T1000 (cell line): Measurements from ENCODE around the gene CELA3B.
"Not testable (repeated sequence)": the region's sequence is repeated elsewhere in the genome, so short reads cannot be mapped to it uniquely, and the experiment has no call there.

ENCODE experiments used
- DNase-seq: peaks from one replicate; lab custom pipeline; 2025; ENCODE audit warnings: mixed read lengths; lab: John Stamatoyannopoulos, UW

CELA3B gene

DNA sequence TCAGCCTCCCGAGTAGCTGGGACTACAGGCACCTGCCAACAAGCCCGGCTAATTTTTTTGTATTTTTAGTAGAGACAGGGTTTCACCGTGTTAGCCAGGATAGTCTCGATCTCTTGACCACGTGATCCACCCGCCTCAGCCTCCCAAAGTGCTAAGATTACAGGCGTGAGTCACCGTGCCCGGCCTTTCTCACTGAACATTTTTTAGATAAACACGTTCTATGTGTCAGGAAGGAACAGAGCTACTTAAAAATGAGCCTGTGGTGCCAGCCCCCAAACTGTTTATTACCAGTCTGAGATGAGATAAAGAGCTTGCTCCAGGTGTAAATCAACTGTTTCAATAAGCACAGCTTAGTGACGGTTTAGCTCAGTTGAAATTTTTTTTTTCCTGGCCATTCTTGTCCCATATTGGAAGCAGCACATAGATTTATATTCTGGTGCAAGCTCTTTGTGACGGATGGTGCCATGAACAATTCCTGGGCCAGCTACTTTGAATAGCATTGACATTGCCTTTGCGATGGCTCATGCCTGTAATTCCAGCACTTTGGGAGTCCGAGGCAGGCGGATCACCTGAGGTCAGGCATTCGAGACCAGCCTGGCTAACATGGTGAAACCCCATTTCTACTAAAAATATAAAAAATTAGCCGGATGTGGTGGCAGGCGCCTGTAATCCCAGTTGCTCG lies 33.7 kb upstream of the CELA3B start:
- DNase-seq: not testable (repeated sequence)

DNA sequence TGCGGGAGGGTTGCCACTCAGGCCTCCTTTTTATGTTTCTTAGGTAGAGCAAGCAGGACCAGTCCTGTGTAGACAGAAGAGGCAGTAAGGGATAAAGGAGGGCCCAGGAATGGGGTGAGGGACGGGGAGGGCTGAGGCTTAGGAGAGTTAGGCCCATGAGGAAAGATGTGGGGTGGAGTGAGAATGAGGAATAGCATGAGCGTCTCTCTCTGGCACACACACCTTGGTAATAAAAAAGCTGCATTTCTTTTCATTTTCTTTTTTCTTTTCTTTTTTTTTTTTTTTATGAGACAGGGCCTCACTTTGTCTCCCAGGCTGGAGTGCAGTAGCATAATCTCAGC lies 32.1 kb upstream of the CELA3B start:
- DNase-seq: no peak

DNA sequence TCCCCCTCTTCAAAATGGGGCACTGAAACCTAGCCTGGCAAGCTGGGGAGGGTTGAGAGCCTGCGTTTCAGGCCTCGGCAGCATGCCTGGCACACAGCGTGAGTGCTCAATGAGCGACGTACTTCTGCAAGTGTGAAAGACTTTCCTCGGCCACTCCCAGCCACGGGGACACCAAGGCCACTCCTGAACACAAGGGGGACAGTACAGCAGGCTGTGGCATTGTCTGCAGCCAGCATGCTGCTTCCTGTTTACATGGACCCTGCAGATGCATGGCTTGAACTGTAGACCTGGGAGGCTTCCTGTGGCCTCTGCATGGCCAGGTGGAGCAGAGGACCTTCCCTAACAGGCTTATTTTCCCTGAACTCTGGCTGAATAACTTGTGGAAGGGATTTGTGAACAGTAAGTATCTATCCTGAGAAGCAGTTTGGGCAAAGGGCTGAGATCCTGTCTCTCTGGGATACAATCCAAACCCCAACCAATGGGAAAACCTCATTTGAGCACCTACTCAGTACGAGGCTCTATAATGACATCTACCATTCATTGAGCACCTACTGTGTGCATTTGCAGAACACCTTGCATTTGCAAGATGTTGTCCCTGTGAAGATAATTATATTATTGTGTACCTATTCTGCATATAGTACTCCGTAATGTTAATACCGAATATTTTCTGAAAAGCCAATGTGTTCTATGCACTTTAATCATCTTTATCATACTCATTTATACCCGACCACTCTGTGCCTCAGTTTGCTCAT lies 29.8 kb upstream of the CELA3B start:
- no peak for DNase-seq

- DNase-seq: no peak
Observed at GRCh38 chr1:21950734-21951133, 26.1 kb upstream of the CELA3B start.

DNA sequence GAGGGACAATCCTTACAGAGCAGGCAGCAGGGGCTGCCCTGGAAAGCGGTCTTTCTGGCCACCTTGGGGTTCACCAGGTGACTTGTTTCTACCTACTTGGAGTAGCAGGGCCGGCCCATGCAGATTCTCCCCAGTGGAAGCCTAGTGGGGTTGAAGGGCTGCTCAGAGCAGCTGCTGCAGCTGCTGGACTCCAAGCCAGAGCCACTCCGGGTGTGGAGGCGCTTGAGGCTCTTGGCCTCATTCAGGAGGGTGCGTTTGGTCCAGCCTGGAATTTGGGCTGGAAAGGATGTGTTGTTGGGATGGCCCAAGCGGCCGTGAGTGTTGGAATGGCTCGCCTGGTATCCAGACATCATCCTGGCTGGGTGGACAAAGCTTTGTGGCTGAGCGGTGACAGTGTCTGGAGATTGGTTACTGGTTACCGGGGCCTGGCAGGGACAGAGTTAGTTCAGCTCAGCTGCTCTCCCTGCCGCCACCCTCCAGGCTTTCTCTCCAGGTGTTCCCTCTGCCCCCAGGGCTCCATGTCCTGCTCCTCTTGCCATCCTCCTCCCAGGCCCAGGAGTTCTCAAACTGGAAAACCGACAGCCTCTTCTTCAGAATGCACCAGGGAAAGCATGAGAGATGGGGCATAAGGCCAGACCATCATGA lies 25.5 kb upstream of the CELA3B start:
- DNase-seq: no peak

GRCh38 chr1:21952786-21953520 lies 23.9 kb upstream of the CELA3B start:
- no peak for DNase-seq

DNA sequence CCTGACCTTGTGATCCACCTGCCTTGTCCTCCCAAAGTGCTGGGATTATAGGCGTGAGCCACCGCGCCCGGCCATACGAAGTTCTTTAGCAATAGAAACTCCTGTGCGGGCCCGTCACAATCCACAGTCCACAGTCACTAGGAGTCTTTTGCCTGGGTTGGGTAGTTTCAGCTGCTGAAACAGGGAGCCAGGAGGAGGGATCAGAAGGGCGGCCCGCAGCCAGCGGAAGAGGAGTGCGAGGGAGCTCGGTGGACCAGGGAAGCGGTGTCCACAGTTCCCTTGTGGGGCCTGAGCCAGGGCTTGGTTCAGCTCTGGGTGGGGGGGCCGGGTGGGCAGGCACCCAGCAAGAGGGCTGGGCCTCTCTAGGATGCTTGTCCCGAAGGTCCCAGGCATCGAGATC lies 21.8 kb upstream of the CELA3B start:
- no peak for DNase-seq

DNA sequence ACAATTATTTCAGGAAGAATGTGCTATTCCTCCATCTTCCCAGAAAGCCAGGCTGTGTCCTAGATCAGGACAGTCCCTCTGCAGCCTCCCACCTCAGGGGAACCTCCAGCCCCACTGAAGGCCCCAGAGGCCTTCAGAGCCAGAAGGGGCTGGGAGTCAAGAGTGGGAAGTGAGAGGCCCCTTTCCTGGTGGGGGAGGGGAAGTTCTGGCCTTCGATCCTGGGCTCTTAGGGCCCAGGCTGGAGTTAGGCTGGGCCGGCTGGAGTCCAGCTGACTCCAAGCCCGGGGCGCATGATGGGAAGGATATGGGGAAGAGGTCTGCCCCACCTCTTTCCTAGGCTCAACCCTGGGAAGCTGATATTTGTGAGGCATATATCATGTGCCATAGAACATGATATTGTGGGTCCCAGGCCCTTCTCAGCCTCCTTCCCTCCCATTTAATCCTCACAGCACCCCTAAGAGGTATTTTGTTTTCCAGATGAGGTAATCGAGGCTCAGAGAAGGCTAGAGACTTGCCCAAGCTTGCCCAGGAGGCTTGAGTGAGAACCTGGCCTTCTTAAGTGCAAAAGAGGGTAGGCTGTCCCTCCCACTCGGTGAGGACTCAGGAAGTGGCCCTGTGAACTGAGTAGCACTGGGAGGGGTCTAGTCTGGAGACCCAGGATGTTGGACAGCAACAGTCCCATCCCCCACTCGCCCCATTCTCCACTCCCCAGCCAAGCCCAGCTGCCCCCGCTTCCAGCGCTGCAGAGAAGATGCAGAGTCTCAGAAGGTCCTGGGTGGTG lies 21.1 kb upstream of the CELA3B start:
- no peak for DNase-seq

GRCh38 chr1:21956720-21957552 lies 19.9 kb upstream of the CELA3B start:
- DNase-seq: peak; percentile 38

- no peak for DNase-seq
Observed at GRCh38 chr1:21961337-21961736, 15.5 kb upstream of the CELA3B start.

DNA sequence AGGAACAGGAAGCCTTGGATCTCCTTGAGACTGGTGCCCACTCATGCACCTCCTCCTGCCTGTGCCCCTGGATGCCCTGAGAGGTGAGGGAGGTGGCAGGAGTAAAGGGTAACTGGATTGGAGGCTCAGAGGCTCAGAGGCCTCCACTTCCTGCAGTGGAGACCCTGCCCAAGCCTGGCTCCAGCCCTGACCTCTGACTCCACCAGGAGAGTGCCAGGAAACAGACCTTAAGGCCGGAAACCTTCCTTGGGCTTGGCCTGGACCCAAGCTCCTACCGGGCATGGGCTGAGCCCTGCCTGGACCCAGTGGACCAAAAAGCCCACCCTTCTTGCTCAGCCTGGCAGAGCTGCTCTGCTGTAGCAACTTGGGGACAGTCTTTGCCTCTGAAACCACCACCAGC lies 15.0 kb upstream of the CELA3B start:
- no peak for DNase-seq

DNA sequence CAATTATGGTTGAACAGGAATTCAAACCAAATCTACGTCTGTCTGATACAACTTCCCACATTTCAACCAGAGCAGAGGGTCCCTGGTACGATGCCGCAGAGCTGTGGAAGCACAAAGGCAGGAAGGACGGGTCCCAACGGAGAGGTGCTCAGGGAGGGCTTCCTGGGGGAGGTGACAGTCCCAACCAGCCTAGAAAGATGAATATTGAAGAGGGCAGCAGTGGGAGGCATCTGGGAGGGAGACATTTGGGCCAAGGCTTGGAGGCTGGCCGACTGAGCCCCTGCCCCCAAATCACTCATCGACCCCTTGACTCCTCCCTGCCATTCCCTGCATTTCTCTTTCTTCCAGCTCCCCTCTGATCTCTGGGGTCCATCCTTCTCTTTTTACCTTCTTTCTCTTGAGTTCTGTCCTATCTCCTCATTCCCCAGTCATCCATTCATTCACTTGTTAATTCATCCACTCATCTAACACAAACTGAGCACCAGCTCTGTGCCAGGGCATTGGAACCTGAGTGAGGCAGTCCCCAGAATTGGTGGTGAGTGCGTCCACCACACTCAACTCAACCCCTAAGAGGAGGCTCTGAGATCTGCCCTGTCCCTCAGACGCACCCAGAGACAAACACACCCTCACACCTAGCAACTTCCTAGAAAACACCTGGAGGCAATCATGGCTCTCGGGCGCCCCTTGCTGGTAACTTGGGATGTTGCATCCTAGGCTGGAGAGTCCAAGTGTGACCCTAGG lies 13.2 kb upstream of the CELA3B start:
- DNase-seq: peak; percentile 73

GRCh38 chr1:21966247-21967000 lies 10.4 kb upstream of the CELA3B start:
- peak; percentile 50 for DNase-seq

DNA sequence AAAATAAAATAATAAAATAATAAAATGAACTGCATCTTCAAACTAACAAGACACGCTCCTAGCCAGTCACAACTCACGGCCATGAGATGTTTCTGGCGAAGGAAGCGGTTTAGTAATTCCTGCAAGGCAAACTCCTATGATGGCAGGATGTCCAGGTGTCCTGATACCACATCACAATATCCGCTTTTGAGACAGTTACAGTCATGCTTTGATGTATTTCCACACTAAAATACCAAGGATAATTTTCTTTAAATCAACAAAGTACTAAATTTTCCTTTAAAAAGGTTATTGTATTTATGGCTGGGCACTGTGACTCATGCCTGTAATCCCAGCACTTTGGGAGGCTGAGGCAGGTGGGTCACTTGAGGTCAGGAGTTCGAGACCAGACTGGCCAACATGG lies 9.6 kb upstream of the CELA3B start:
- DNase-seq: not testable (repeated sequence)

GRCh38 chr1:21969066-21969465 lies 7.8 kb upstream of the CELA3B start:
- not testable (repeated sequence) for DNase-seq

GRCh38 chr1:21970523-21970922 lies 6.3 kb upstream of the CELA3B start:
- not testable (repeated sequence) for DNase-seq

DNA sequence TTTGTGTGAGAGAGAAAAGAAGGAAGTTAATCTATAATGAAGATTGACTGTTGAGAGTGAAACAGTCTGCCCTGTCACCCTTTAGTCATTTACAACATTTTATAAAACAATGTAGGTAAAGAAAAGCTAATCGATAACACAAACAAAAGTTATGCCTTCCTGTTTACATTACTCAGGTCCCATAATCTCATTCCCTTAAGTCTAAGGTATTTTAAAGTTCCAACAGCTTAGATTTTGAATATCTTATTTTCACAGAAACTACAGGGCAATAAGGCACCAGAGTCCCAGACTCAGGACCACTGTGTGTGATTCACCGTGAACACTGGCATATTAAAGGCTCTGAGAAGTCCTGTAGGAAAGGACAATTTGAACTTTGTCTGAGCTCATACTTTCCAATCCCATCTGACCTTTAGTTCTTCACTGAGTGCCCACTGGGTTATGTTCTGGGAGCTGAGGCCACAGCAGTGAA lies 3.8 kb upstream of the CELA3B start:
- DNase-seq: not testable (repeated sequence)

DNA sequence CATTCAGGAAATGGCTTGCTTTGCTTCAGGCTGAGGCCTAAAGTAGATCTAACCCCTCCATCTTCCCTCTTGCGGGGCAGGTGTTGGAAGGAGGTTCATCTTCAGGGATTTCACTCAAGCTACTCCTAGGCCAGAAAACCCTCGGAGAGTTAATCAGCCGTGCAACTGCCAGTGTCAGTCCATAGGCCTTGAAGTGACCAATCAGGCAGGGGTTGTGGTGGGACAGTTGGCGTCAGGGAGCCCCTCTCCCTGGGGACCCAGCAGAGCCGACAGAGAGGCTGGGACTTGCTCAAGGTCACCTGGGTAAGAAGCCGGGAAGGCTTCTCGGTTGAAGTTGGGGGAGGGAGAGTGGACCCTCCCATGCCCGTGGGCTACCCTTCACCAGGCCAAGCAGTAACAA lies 2.9 kb upstream of the CELA3B start:
- DNase-seq: not testable (repeated sequence)

- not testable (repeated sequence) for DNase-seq
Observed at GRCh38 chr1:21974699-21975098, 2.1 kb upstream of the CELA3B start.
